Nephron (organoid): Measurements from ENCODE around the gene KNSTRN.

ENCODE experiments used
- H3K27ac Mint-ChIP-seq, 3 experiments: 2 replicates each; pipeline ENCODE4 v1.8.0; 2020; ENCODE audit warnings: mixed read lengths in 3 of 3, mild to moderate bottlenecking in 2 of 3, moderate library complexity in 1 of 3
- H3K27me3 Mint-ChIP-seq: 2 replicates; pipeline ENCODE4 v1.8.0; 2021; ENCODE audit warnings: low read depth, mild to moderate bottlenecking, moderate library complexity, mixed read lengths
- H3K36me3 Mint-ChIP-seq: 2 replicates; pipeline ENCODE4 v1.8.0; 2020; ENCODE audit warnings: low read depth, mixed read lengths
- H3K4me1 Mint-ChIP-seq: 2 replicates; pipeline ENCODE4 v1.8.0; 2020; ENCODE audit warnings: mixed read lengths
- H3K4me3 Mint-ChIP-seq, 3 experiments: 2 replicates each; pipeline ENCODE4 v1.8.0; 2020; ENCODE audit warnings: mild to moderate bottlenecking in 3 of 3, mixed read lengths in 3 of 3, moderate library complexity in 2 of 3
- H3K9me3 Mint-ChIP-seq: 2 replicates; pipeline ENCODE4 v1.8.0; 2020; ENCODE audit warnings: mixed read lengths
- CTCF ChIP-seq, 3 experiments: fragments of 200-600 bp; sonication (generic); IDR thresholded peaks; one replicate each; pipeline ENCODE4 v1.5.0; 2021; ENCODE audit warnings: antibody characterized with exemption in 3 of 3; ENCODE audit not compliant: unreplicated experiment in 3 of 3

KNSTRN gene

GRCh38 chr15:40420793-40421192 is 38.3 kb downstream of the KNSTRN start:
- H3K27ac Mint-ChIP-seq: no peak overlapping the region
- TF ChIP-seq CTCF (IDR thresholded peaks at IDR 0.05; ENCODE audit: unreplicated experiment in 3 of 3): no peak
- peaks cover 8% of the 10 kb centered on the region for H3K27me3 Mint-ChIP-seq
- H3K4me3 Mint-ChIP-seq: no peak overlapping the region
- no peaks in the 10 kb centered on the region for H3K9me3 Mint-ChIP-seq
- H3K36me3 Mint-ChIP-seq: peaks cover 8% of the 10 kb centered on the region
- H3K4me1 Mint-ChIP-seq: peaks cover 19% of the 10 kb centered on the region

GRCh38 chr15:40421246-40422157 is 39.0 kb downstream of the KNSTRN start:
- H3K9me3 Mint-ChIP-seq: no peaks in the 10 kb centered on the region
- peaks cover 8% of the 10 kb centered on the region for H3K36me3 Mint-ChIP-seq
- no peak overlapping the region for H3K4me3 Mint-ChIP-seq
- peaks cover 11% of the 10 kb centered on the region for H3K27me3 Mint-ChIP-seq
- peak; percentile 81 to 85 (median 84) for TF ChIP-seq CTCF (IDR thresholded peaks at IDR 0.05; ENCODE audit: unreplicated experiment in 3 of 3)
- no peak overlapping the region for H3K27ac Mint-ChIP-seq
- H3K4me1 Mint-ChIP-seq: peaks cover 19% of the 10 kb centered on the region

GRCh38 chr15:40424483-40425115 is 42.1 kb downstream of the KNSTRN start:
- peaks cover 19% of the 10 kb centered on the region for H3K4me1 Mint-ChIP-seq
- H3K4me3 Mint-ChIP-seq: no peak overlapping the region
- H3K27me3 Mint-ChIP-seq: peaks cover 15% of the 10 kb centered on the region
- no peak overlapping the region for H3K27ac Mint-ChIP-seq
- TF ChIP-seq CTCF (IDR thresholded peaks at IDR 0.05; ENCODE audit: unreplicated experiment in 3 of 3): no peak
- H3K36me3 Mint-ChIP-seq: no peaks in the 10 kb centered on the region
- H3K9me3 Mint-ChIP-seq: no peaks in the 10 kb centered on the region

DNA sequence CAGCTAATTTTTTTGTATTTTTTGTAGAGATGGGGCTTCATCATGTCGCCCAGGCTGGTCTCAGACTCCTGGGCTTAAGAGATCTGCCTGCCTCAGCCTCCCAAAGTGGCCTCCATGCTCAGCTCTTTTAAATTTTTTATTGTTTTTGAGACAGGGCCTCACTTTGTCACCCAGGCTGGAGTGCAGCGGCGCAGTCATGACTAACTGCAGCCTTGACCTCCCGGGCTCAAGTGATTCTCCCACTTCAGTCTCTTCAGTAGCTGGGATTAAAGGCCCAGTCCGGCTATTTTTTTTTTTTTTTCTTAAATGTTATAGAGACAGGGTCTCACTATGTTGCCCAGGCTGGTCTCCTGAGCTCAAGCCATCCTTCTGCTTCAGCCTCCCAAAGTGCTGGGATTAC is 43.2 kb downstream of the KNSTRN start:
- H3K4me3 Mint-ChIP-seq: no peak overlapping the region
- H3K27ac Mint-ChIP-seq: no peak overlapping the region
- peaks cover 20% of the 10 kb centered on the region for H3K27me3 Mint-ChIP-seq
- peaks cover 21% of the 10 kb centered on the region for H3K4me1 Mint-ChIP-seq
- H3K36me3 Mint-ChIP-seq: no peaks in the 10 kb centered on the region
- no peaks in the 10 kb centered on the region for H3K9me3 Mint-ChIP-seq
- no peak for TF ChIP-seq CTCF (IDR thresholded peaks at IDR 0.05; ENCODE audit: unreplicated experiment in 3 of 3)

GRCh38 chr15:40427188-40427587 is 44.7 kb downstream of the KNSTRN start:
- H3K27me3 Mint-ChIP-seq: peaks cover 19% of the 10 kb centered on the region
- H3K9me3 Mint-ChIP-seq: no peaks in the 10 kb centered on the region
- peaks cover 14% of the 10 kb centered on the region for H3K4me1 Mint-ChIP-seq
- no peak overlapping the region for H3K27ac Mint-ChIP-seq
- H3K36me3 Mint-ChIP-seq: no peaks in the 10 kb centered on the region
- no peak for TF ChIP-seq CTCF (IDR thresholded peaks at IDR 0.05; ENCODE audit: unreplicated experiment in 3 of 3)
- H3K4me3 Mint-ChIP-seq: no peak overlapping the region
